ENCODE measurements around the gene POLK. TPM values are rescaled to one million over a fixed set of nuclear protein-coding genes. Genes with fewer than 3 reads are reported as not detected.

The POLK gene
- total and polyA plus RNA-seq, 4 donors, result 8.1 to 58.4 (median 27.2) TPM

- Histone ChIP-seq H3K4me1 (ENCODE audit: control insufficient read depth in 1 of 2, insufficient read depth in 2 of 2, low read length in 2 of 2) (no peaks in the 10 kb centered on the region), H3K27ac (ENCODE audit: low read depth in 1 of 2, low read length in 2 of 2) (no peak overlapping the region), H3K9me3 (ENCODE audit: control insufficient read depth, low read length) (no peaks in the 10 kb centered on the region), H3K4me3 (ENCODE audit: low read length in 2 of 2) (no peak overlapping the region), H3K36me3 (ENCODE audit: control insufficient read depth in 1 of 2, insufficient read depth in 2 of 2, low read length in 1 of 2) (no peaks in the 10 kb centered on the region), H3K27me3 (ENCODE audit: control insufficient read depth in 1 of 2, insufficient read depth in 2 of 2, low read length in 1 of 2) (no peaks in the 10 kb centered on the region)
- DNase-seq (no peak), ATAC-seq (ENCODE audit: low FRiP score) (no peak)
- WGBS, 2 donors, result 50 to 64% methylated on average over 3 of the region's 3 CpGs
- intact Hi-C loops (cut with DNase I), result no loop called here
Observed at GRCh38 chr5:75639535-75640311, 128.0 kb downstream of the POLK start.

- intact Hi-C loops (cut with DNase I), result no loop called here
- no peaks in the 10 kb centered on the region for H3K9me3 ChIP-seq (ENCODE audit: control insufficient read depth, low read length)
- H3K4me1 ChIP-seq (ENCODE audit: control insufficient read depth in 1 of 2, insufficient read depth in 2 of 2, low read length in 2 of 2), result no peaks in the 10 kb centered on the region
- H3K27ac ChIP-seq (ENCODE audit: low read depth in 1 of 2, low read length in 2 of 2), result no peak overlapping the region
- H3K4me3 ChIP-seq (ENCODE audit: low read length in 2 of 2), result no peak overlapping the region
- no peaks in the 10 kb centered on the region for H3K27me3 ChIP-seq (ENCODE audit: control insufficient read depth in 1 of 2, insufficient read depth in 2 of 2, low read length in 1 of 2)
- no peak for DNase-seq
- no peaks in the 10 kb centered on the region for H3K36me3 ChIP-seq (ENCODE audit: control insufficient read depth in 1 of 2, insufficient read depth in 2 of 2, low read length in 1 of 2)
- ATAC-seq (ENCODE audit: low FRiP score), result no peak
Observed at GRCh38 chr5:75640395-75640794, 128.7 kb downstream of the POLK start.

GRCh38 chr5:75640826-75641225, 129.1 kb downstream of the POLK start:
- Histone ChIP-seq H3K4me3 (ENCODE audit: low read length in 2 of 2) (no peak overlapping the region), H3K9me3 (ENCODE audit: control insufficient read depth, low read length) (no peaks in the 10 kb centered on the region), H3K36me3 (ENCODE audit: control insufficient read depth in 1 of 2, insufficient read depth in 2 of 2, low read length in 1 of 2) (no peaks in the 10 kb centered on the region), H3K27me3 (ENCODE audit: control insufficient read depth in 1 of 2, insufficient read depth in 2 of 2, low read length in 1 of 2) (no peaks in the 10 kb centered on the region), H3K4me1 (ENCODE audit: control insufficient read depth in 1 of 2, insufficient read depth in 2 of 2, low read length in 2 of 2) (no peaks in the 10 kb centered on the region), H3K27ac (ENCODE audit: low read depth in 1 of 2, low read length in 2 of 2) (no peak overlapping the region)
- no peak for DNase-seq
- intact Hi-C loops (cut with DNase I), result no loop called here
- 30 to 57% methylated on average over 2 of the region's 2 CpGs for WGBS, 2 donors
- no peak for ATAC-seq (ENCODE audit: low FRiP score)

GRCh38 chr5:75648712-75649111, 137.0 kb downstream of the POLK start:
- WGBS, 2 donors, result 89% methylated on average over 2 of the region's 2 CpGs
- no peaks in the 10 kb centered on the region for H3K27me3 ChIP-seq (ENCODE audit: control insufficient read depth in 1 of 2, insufficient read depth in 2 of 2, low read length in 1 of 2)
- DNase-seq (no peak), ATAC-seq (ENCODE audit: low FRiP score) (no peak)
- H3K9me3 ChIP-seq (ENCODE audit: control insufficient read depth, low read length), result no peaks in the 10 kb centered on the region
- H3K4me3 ChIP-seq (ENCODE audit: low read length in 2 of 2), result no peak overlapping the region
- no peak overlapping the region for H3K27ac ChIP-seq (ENCODE audit: low read depth in 1 of 2, low read length in 2 of 2)
- intact Hi-C loops (cut with DNase I), result no loop called here
- no peaks in the 10 kb centered on the region for H3K4me1 ChIP-seq (ENCODE audit: control insufficient read depth in 1 of 2, insufficient read depth in 2 of 2, low read length in 2 of 2)
- H3K36me3 ChIP-seq (ENCODE audit: control insufficient read depth in 1 of 2, insufficient read depth in 2 of 2, low read length in 1 of 2), result no peaks in the 10 kb centered on the region

Other genes starting within 250 kb of the POLK start
- 10 to 100 TPM; 17.8 to 36.1 TPM for gene HMGCR, start 174.7 kb upstream of the POLK start, total RNA-seq
- 1 to 10 TPM; 4.5 to 8.7 TPM for gene HMGCR, start 174.7 kb upstream of the POLK start, polyA plus RNA-seq
- 10 to 100 TPM; 33.2 to 41.7 TPM for gene CERT1, start 262 bp upstream of the POLK start, total RNA-seq
- 10 to 100 TPM; 14.5 to 16.0 TPM for gene CERT1, start 262 bp upstream of the POLK start, polyA plus RNA-seq
- 1 to 10 TPM in 1 of 2 donors, under 1 TPM in 1; 0.88 to 2.1 TPM for gene ANKDD1B, start 99.6 kb downstream of the POLK start, total RNA-seq
- under 1 TPM in 1 of 2 donors, not detected in 1; 0.61 TPM for gene ANKDD1B, start 99.6 kb downstream of the POLK start, polyA plus RNA-seq
- gene POC5, start 205.5 kb downstream of the POLK start, total RNA-seq, result 10 to 100 TPM in 1 of 2 donors, 1 to 10 TPM in 1; 8.7 to 11.8 TPM
- 1 to 10 TPM; 6.1 to 7.4 TPM for gene POC5, start 205.5 kb downstream of the POLK start, polyA plus RNA-seq